ENCODE data around the gene CTDP1. TPM values are rescaled to one million over a fixed set of nuclear protein-coding genes. Genes with fewer than 3 reads are reported as not detected.

Gene CTDP1
- total RNA-seq, 2 experiments from 2014 or later: 69.0 to 79.6 TPM

DNA sequence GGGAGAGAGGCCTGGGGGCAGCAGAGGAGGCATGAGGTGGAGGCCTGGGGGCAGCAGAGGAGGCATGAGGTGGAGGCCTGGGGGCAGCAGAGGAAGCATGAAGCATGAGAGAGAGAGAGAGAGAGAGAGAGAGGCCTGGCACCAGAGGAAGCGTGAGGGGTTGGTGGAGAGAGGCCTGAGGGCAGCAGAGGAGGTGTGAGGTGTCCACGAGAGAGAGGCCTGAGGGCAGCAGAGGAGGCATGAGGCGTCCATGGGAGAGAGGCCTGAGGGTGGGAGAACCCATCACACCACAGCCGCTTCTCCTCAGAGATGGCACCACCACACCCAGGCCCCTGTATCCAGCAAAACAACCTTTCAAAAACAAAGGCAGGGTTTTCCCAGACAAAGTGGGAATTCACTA lies 62.5 kb downstream of the CTDP1 start:
- Histone ChIP-seq H3K27ac (ENCODE audit: low read depth in 1 of 2, low read length in 2 of 2) (no peak overlapping the region), H3K27me3 (ENCODE audit: control insufficient read depth in 1 of 2, insufficient read depth in 2 of 2, low read length in 2 of 2) (no peaks in the 10 kb centered on the region), H3K4me3 (ENCODE audit: low read length) (no peak overlapping the region), H3K36me3 (ENCODE audit: insufficient read depth, low read length) (peaks cover 55% of the 10 kb centered on the region), H3K4me1 (ENCODE audit: insufficient read depth, low read length) (no peaks in the 10 kb centered on the region), H3K9me3 (ENCODE audit: control insufficient read depth in 1 of 2, insufficient read depth in 1 of 2, low read length in 2 of 2) (peaks cover 0 to 13% of the 10 kb centered on the region in 2 experiments)
- ATAC-seq (ENCODE audit: poor library complexity) (no peak), DNase-seq (no peak)
- TF ChIP-seq, protein P1, sequence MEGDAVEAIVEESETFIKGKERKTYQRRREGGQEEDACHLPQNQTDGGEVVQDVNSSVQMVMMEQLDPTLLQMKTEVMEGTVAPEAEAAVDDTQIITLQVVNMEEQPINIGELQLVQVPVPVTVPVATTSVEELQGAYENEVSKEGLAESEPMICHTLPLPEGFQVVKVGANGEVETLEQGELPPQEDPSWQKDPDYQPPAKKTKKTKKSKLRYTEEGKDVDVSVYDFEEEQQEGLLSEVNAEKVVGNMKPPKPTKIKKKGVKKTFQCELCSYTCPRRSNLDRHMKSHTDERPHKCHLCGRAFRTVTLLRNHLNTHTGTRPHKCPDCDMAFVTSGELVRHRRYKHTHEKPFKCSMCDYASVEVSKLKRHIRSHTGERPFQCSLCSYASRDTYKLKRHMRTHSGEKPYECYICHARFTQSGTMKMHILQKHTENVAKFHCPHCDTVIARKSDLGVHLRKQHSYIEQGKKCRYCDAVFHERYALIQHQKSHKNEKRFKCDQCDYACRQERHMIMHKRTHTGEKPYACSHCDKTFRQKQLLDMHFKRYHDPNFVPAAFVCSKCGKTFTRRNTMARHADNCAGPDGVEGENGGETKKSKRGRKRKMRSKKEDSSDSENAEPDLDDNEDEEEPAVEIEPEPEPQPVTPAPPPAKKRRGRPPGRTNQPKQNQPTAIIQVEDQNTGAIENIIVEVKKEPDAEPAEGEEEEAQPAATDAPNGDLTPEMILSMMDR (IDR thresholded peaks at IDR 0.05): no peak
- Mint-ChIP-seq H3K36me3 (ENCODE audit: low read depth) (peaks cover 81% of the 10 kb centered on the region), H3K4me1 (ENCODE audit: low read depth) (no peaks in the 10 kb centered on the region), H3K27me3 (no peaks in the 10 kb centered on the region), H3K4me3 (no peak overlapping the region), H3K9me3 (peaks cover 2% of the 10 kb centered on the region), H3K27ac (no peak overlapping the region)
- intact Hi-C loops (cut with DNase I, micrococcal nuclease): no loop called here
- ChIA-PET CTCF (no interaction called here), POLR2A (no interaction called here)

DNA sequence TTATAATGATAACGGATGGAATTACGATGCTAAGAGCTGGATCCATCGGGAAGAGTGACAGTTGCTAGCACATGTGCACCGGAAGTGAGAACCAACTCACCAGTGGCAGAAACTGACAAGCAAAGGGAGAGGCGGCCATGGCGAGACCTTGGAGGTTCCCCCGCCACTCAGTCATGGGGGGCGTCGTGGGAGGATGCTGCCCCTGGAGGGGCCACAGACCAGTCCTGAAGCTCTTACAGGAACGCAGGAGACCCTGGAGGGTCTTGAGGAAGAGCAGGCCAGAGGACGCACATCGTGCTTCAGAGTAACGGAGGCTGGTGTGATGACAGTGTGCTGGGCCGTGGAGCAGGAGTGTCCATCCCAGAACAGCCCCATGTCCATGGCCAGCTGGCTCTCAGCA lies 65.0 kb downstream of the CTDP1 start:
- POLR2A ChIA-PET: no interaction called here
- TF ChIP-seq, protein P1 (IDR thresholded peaks at IDR 0.05): no peak
- H3K36me3 Mint-ChIP-seq (ENCODE audit: low read depth): peaks cover 77% of the 10 kb centered on the region
- Histone ChIP-seq H3K36me3 (ENCODE audit: insufficient read depth, low read length) (peaks cover 56% of the 10 kb centered on the region), H3K27ac (ENCODE audit: low read depth in 1 of 2, low read length in 2 of 2) (no peak overlapping the region), H3K9me3 (ENCODE audit: control insufficient read depth in 1 of 2, insufficient read depth in 1 of 2, low read length in 2 of 2) (peaks cover 0 to 7% of the 10 kb centered on the region in 2 experiments), H3K4me1 (ENCODE audit: insufficient read depth, low read length) (no peaks in the 10 kb centered on the region), H3K27me3 (ENCODE audit: control insufficient read depth in 1 of 2, insufficient read depth in 2 of 2, low read length in 2 of 2) (no peaks in the 10 kb centered on the region), H3K4me3 (ENCODE audit: low read length) (no peak overlapping the region)
- H3K4me1 Mint-ChIP-seq (ENCODE audit: low read depth): no peaks in the 10 kb centered on the region
- peaks cover 2% of the 10 kb centered on the region for H3K9me3 Mint-ChIP-seq
- CTCF ChIA-PET: no interaction called here
- no peak for ATAC-seq (ENCODE audit: poor library complexity)
- H3K27me3 Mint-ChIP-seq: no peaks in the 10 kb centered on the region
- intact Hi-C loops (cut with DNase I, micrococcal nuclease): no loop called here
- no peak for DNase-seq
- no peak overlapping the region for H3K27ac Mint-ChIP-seq
- no peak overlapping the region for H3K4me3 Mint-ChIP-seq

DNA sequence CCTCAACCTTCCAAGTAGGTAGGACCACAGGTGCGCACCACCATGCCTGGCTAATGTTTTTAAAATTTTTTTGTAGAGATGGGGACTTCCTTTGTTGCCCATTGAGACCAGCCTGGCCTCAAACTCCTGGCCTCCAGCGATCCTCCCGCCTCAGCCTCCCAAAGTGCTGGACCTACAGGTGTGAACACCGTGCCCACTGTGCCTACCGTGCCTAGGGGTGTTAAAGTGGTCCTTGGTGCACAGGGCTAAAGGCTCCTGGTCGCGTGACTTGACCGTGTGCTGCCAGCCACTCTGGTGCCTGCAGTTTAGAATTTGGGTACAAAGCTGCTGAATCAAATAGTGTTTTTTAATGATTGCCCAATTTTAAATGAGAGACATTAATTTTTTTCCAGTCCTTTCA lies 67.1 kb downstream of the CTDP1 start:
- Histone ChIP-seq H3K36me3 (ENCODE audit: insufficient read depth, low read length) (peaks cover 49% of the 10 kb centered on the region), H3K9me3 (ENCODE audit: control insufficient read depth in 1 of 2, insufficient read depth in 1 of 2, low read length in 2 of 2) (peaks cover 0 to 7% of the 10 kb centered on the region in 2 experiments), H3K27ac (ENCODE audit: low read depth in 1 of 2, low read length in 2 of 2) (no peak overlapping the region), H3K4me3 (ENCODE audit: low read length) (no peak overlapping the region), H3K27me3 (ENCODE audit: control insufficient read depth in 1 of 2, insufficient read depth in 2 of 2, low read length in 2 of 2) (no peaks in the 10 kb centered on the region), H3K4me1 (ENCODE audit: insufficient read depth, low read length) (no peaks in the 10 kb centered on the region)
- intact Hi-C loops (cut with DNase I, micrococcal nuclease): no loop called here
- ChIA-PET CTCF (no interaction called here), POLR2A (no interaction called here)
- ATAC-seq (ENCODE audit: poor library complexity) (no peak), DNase-seq (no peak)
- TF ChIP-seq, protein P1 (IDR thresholded peaks at IDR 0.05): no peak
- Mint-ChIP-seq H3K4me1 (ENCODE audit: low read depth) (no peaks in the 10 kb centered on the region), H3K36me3 (ENCODE audit: low read depth) (peaks cover 71% of the 10 kb centered on the region), H3K4me3 (no peak overlapping the region), H3K27me3 (no peaks in the 10 kb centered on the region), H3K27ac (no peak overlapping the region), H3K9me3 (peaks cover 2% of the 10 kb centered on the region)
